ENCODE results near the gene NSUN6. TPM values are rescaled to one million over a fixed set of nuclear protein-coding genes. Genes with fewer than 3 reads are reported as not detected.

The NSUN6 gene
- total RNA-seq, 4 donors from 2014 or later: 7.3 to 17.8 (median 7.9) TPM

DNA sequence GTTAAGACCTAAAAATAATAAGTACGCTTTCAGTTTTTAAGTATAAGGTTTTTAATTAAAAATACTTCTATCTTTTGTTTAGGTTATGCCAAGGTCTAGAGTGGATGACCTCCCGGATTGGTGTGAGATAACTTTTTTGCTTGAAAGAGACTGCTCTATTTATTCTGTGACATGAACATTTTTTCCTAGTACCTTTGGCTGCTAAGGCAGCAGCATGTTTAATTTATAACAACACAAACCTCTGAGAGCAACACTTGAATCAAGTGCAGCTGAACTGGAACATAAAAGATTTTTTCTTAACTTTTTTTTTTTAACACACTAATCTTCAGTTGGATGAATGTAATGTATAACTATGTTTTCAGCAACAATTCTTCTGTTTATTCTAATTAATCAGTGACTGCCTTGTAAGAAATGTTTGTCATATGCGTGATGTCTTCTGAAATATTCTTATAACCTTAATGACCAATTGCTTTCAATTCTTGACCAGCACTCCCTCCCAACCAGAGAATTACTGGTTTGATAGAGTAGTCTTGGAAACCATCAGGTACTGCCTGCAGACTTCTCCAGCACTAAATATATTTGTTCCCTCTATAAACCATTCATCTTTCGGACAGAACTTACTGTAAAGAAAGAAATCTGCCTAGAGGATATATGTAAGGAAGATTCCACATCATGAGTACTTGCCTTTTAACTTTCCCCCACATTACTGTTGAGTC lies 23.9 kb upstream of the NSUN6 start:
- TF ChIP-seq CTCF (IDR thresholded peaks at IDR 0.05): no peak
- ATAC-seq (ENCODE audit: low FRiP score): no peak
- no peak for DNase-seq (ENCODE audit: low spot score)

DNA sequence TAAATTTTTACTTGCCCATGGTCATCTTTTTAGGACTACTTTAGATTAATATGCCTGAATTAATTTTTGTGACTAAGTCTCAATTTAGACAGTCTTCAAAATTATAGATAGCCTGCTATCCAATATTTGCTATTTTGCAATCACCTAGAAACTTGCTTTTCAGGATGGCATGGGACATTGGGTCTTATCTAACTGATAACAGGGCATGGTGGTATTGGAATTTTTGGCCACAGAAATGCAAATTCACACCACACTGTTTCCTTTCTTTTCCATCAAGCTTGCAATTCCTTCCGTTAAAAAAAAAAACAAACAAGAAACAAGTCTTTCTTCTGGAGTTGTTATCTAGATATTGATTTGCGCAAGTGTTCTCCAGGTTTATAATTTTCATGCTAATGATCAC lies 16.6 kb upstream of the NSUN6 start:
- DNase-seq (ENCODE audit: low spot score): no peak
- no peak for ATAC-seq (ENCODE audit: low FRiP score)
- TF ChIP-seq CTCF (IDR thresholded peaks at IDR 0.05): no peak

GRCh38 chr10:18666810-18667209 lies 15.4 kb upstream of the NSUN6 start:
- TF ChIP-seq CTCF (IDR thresholded peaks at IDR 0.05): no peak
- no peak for DNase-seq (ENCODE audit: low spot score)
- ATAC-seq (ENCODE audit: low FRiP score): peak; percentile 48

- no peak for TF ChIP-seq CTCF (IDR thresholded peaks at IDR 0.05)
- ATAC-seq (ENCODE audit: low FRiP score) (no peak), DNase-seq (ENCODE audit: low spot score) (no peak)
Observed at GRCh38 chr10:18665815-18666558, 14.6 kb upstream of the NSUN6 start.

- no peak for ATAC-seq (ENCODE audit: low FRiP score)
- no peak for DNase-seq (ENCODE audit: low spot score)
- no peak for TF ChIP-seq CTCF (IDR thresholded peaks at IDR 0.05)
Observed at GRCh38 chr10:18664841-18665478, 13.6 kb upstream of the NSUN6 start.

GRCh38 chr10:18660816-18661431 lies 9.5 kb upstream of the NSUN6 start:
- TF ChIP-seq CTCF (IDR thresholded peaks at IDR 0.05): no peak
- ATAC-seq (ENCODE audit: low FRiP score) (no peak), DNase-seq (ENCODE audit: low spot score) (no peak)

All from omental fat pad (tissue), 4 donors.